ENCODE data around the gene CLDND1.

DNA sequence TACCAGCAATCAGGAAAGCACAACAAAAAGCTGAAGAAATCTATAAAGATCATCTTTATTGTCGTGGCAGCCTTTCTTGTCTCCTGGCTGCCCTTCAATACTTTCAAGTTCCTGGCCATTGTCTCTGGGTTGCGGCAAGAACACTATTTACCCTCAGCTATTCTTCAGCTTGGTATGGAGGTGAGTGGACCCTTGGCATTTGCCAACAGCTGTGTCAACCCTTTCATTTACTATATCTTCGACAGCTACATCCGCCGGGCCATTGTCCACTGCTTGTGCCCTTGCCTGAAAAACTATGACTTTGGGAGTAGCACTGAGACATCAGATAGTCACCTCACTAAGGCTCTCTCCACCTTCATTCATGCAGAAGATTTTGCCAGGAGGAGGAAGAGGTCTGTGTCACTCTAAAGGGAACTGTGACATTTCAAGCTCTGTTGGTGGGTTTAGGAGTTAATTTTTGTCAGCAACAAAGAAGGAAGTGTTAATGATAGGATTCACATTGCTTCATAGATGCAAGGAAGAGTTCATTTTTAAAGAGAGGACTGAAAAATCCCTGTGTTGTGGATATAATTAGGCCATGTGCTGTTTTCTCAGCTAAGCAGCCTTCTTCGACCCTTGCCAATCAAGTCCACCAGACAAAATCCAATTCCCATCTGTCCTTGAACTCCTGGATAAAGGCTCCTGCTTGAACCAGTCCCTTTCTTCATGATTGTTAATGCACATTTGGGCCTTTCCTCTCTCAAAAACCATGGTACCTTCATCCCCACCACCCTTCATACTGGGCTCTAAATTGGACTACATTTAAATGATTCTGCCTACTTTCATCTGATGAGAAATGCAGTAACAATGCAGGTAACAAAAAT lies 10.2 kb upstream of the CLDND1 start:
- TF ChIP-seq EZH2phosphoT487 (IDR thresholded peaks at IDR 0.05; ENCODE audit: insufficient read depth, low read depth), result no peak
- TF ChIP-seq EZH2 (IDR thresholded peaks at IDR 0.05; ENCODE audit: insufficient read depth, poor library complexity, severe bottlenecking), result no peak

Measured in GM23248 (cell line).